IPS-15b (cell line): ENCODE results near the gene CPNE2.
"Not testable (repeated sequence)": the region's sequence is repeated elsewhere in the genome, so short reads cannot be mapped to it uniquely, and the experiment has no call there.

Experiments used
- H3K27me3 ChIP-seq: one replicate; pipeline ENCODE4 v1.6.1; 2013; ENCODE audit warnings: low read length; ENCODE audit not compliant: control insufficient read depth, insufficient read depth
- H3K36me3 ChIP-seq: one replicate; pipeline ENCODE4 v1.6.1; 2013; ENCODE audit warnings: low read length; ENCODE audit not compliant: control insufficient read depth, insufficient read depth
- H3K4me1 ChIP-seq: one replicate; pipeline ENCODE4 v1.6.1; 2013; ENCODE audit warnings: mild to moderate bottlenecking, low read length; ENCODE audit not compliant: control insufficient read depth, insufficient read depth
- H3K4me3 ChIP-seq: one replicate; pipeline ENCODE4 v1.5.1; 2013; ENCODE audit warnings: low read depth, low read length
- H3K9ac ChIP-seq: one replicate; pipeline ENCODE4 v1.6.1; 2013; ENCODE audit warnings: low read depth, mild to moderate bottlenecking, low read length
- H3K9me3 ChIP-seq: one replicate; pipeline ENCODE4 v1.6.1; 2013; ENCODE audit warnings: mild to moderate bottlenecking, low read length; ENCODE audit not compliant: control insufficient read depth, insufficient read depth

The CPNE2 gene

DNA sequence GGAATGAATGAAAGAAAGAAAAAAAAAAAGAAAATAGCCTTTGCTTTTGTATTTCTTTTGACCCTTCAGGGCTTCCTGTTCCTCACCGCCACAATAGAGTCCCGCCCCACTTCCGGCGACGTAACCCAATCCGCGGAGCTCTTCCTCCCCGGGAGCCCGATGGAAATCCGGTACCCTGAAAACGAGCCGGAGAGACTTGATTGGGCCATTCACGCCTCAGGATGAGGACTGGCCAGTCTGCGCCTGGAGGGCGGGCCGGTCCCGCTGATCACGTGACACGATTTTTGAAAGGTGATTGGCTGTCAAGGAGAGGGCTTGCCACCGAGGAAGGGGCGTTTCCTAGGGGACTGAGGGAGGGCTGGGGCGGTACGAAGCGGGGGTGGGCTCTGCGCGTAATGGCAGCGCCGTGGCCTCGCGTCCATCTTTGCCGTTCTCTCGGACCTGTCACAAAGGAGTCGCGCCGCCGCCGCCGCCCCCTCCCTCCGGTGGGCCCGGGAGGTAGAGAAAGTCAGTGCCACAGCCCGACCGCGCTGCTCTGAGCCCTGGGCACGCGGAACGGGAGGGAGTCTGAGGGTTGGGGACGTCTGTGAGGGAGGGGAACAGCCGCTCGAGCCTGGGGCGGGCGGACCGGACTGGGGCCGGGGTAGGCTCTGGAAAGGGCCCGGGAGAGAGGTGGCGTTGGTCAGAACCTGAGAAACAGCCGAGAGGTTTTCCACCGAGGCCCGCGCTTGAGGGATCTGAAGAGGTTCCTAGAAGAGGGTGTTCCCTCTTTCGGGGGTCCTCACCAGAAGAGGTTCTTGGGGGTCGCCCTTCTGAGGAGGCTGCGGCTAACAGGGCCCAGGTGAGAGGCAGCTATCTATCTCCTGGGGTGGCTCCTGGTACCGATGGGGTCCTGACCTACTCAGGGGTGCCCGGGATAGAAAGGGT is 93.8 kb downstream of the CPNE2 start, which contains the start of the genes PSME3IP1 and RSPRY1:
PSME3IP1 (minus strand) TSS at position 95 of the 927 bp plus-strand sequence. CDS start 12,185 bp downstream, outside the sequence.
RSPRY1 (plus strand) TSS at position 385 of the 927 bp plus-strand sequence. CDS start 18,330 bp downstream, outside the sequence.
- no peaks in the 10 kb centered on the region for H3K36me3 ChIP-seq
- peaks cover 9% of the 10 kb centered on the region for H3K4me1 ChIP-seq
- H3K27me3 ChIP-seq: no peaks in the 10 kb centered on the region
- H3K9ac ChIP-seq: peak within 1 kb of the TSS; percentile 86
- peak within 1 kb of the TSS; percentile 94 for H3K4me3 ChIP-seq
- H3K9me3 ChIP-seq: no peaks in the 10 kb centered on the region

- Histone ChIP-seq H3K4me3 (peak overlapping the region; percentile 94), H3K4me1 (peaks cover 5% of the 10 kb centered on the region), H3K9ac (peak overlapping the region; percentile 63), H3K36me3 (no peaks in the 10 kb centered on the region), H3K9me3 (no peaks in the 10 kb centered on the region), H3K27me3 (no peaks in the 10 kb centered on the region)
Observed at GRCh38 chr16:57186872-57187854, 94.8 kb downstream of the CPNE2 start.

DNA sequence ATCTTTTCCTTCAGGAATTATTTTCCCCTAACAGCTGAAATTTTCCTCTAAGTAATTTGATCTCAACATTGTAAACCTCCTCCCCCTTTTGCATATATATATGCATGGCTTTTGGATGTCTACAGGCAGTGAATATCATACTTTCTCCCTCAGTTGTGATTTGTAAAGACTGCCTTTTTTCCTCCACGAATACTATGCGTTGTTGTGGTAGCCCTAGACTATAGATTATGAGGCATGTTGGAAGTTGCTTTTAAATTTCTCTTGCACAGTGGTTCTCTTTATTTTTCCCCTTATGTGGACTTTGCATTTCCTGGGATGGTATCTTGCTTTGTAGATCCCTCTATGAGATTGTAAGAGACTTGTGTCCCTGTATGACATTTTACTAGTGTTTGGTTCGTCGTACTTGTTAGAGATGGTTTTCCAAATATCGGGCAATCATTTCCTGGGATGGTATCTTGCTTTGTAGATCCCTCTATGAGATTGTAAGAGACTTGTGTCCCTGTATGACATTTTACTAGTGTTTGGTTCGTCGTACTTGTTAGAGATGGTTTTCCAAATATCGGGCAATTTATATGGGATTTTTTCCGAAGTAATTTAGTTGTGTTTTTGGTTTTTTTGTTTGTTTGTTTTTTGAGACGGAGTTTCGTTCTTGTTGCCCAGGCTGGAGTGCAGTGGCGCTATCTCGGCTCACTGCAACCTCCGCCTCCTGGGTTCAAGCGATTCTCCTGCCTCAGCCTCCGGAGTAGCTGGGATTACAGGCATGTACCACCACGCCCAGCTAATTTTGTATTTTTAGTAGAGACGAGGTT is 95.7 kb downstream of the CPNE2 start:
- H3K36me3 ChIP-seq, H3K27me3 ChIP-seq, H3K9me3 ChIP-seq, H3K4me1 ChIP-seq: not testable (repeated sequence)
- Histone ChIP-seq H3K9ac (peak overlapping the region; percentile 62), H3K4me3 (peak overlapping the region; percentile 94)

DNA sequence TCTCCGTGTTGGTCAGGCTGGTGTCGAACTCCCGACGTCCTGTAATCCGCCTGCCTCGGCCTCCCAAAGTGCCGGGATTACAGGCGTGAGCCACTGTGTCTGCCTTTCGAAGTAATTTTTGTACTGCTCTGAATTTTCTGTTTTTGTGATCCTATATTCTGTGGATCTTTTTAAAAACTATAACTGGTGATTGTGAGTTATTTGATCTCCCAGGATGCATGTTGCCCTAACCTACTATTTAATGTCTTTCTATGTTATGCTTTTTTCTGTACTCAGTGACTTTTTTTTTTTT is 96.3 kb downstream of the CPNE2 start:
- no peak overlapping the region for H3K4me3 ChIP-seq
- H3K9me3 ChIP-seq: no peaks in the 10 kb centered on the region
- H3K9ac ChIP-seq: no peak overlapping the region
- peaks cover 5% of the 10 kb centered on the region for H3K4me1 ChIP-seq
- H3K27me3 ChIP-seq: no peaks in the 10 kb centered on the region
- H3K36me3 ChIP-seq: no peaks in the 10 kb centered on the region

- H3K4me1 ChIP-seq, H3K36me3 ChIP-seq, H3K4me3 ChIP-seq, H3K9me3 ChIP-seq, H3K27me3 ChIP-seq, H3K9ac ChIP-seq: not testable (repeated sequence)
Observed at GRCh38 chr16:57189527-57189926, 97.1 kb downstream of the CPNE2 start.

- no peaks in the 10 kb centered on the region for H3K27me3 ChIP-seq
- no peaks in the 10 kb centered on the region for H3K36me3 ChIP-seq
- H3K9ac ChIP-seq: no peak overlapping the region
- no peaks in the 10 kb centered on the region for H3K9me3 ChIP-seq
- H3K4me3 ChIP-seq: no peak overlapping the region
- peaks cover 5% of the 10 kb centered on the region for H3K4me1 ChIP-seq
Observed at GRCh38 chr16:57190136-57190535, 97.8 kb downstream of the CPNE2 start.

- no peak overlapping the region for H3K4me3 ChIP-seq
- no peak overlapping the region for H3K9ac ChIP-seq
- peaks cover 5% of the 10 kb centered on the region for H3K4me1 ChIP-seq
- no peaks in the 10 kb centered on the region for H3K9me3 ChIP-seq
- H3K27me3 ChIP-seq: no peaks in the 10 kb centered on the region
- H3K36me3 ChIP-seq: no peaks in the 10 kb centered on the region
Observed at GRCh38 chr16:57191056-57191571, 98.7 kb downstream of the CPNE2 start.

GRCh38 chr16:57192146-57192545 is 99.8 kb downstream of the CPNE2 start:
- no peak overlapping the region for H3K4me3 ChIP-seq
- no peak overlapping the region for H3K9ac ChIP-seq
- peaks cover 5% of the 10 kb centered on the region for H3K4me1 ChIP-seq
- no peaks in the 10 kb centered on the region for H3K27me3 ChIP-seq
- H3K9me3 ChIP-seq: no peaks in the 10 kb centered on the region
- H3K36me3 ChIP-seq: no peaks in the 10 kb centered on the region

DNA sequence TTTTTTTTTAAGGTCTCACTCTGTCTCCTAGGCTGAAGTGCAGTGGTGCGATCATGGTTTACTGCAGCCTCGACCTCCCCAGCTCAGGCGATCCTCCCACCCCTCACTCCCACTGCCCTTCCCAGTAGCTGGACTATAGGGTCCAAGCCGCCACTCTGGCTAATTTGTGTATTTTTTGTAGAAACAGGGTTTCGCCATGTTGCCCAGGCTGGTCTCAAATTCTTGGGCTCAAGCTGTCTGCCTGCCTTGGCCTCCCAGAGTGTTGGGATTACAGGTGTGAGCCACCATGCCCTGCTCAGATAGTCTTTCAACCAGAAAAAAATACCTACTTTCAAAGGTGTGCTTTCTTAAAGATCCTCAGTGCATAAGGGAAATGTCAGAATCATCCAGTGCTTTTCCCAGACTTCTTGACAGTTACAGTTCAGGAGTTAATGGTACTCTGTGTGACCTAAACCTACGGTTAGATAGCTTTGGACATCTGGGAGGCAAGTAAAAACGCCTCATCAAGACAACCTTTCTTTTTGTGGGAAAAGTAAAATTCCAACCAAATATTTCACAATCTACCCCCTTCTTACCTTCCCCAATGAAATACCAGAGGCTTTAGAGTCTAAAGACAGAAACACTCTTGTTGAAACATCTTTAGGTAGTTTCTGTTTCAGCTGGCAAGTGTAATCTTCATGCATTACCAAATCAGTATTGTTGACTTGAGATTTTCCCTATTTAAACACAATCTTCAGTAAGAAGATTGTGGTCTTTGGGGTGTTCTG is 100.5 kb downstream of the CPNE2 start:
- no peaks in the 10 kb centered on the region for H3K36me3 ChIP-seq
- no peaks in the 10 kb centered on the region for H3K27me3 ChIP-seq
- H3K4me1 ChIP-seq: peaks cover under 1% of the 10 kb centered on the region
- H3K4me3 ChIP-seq: no peak overlapping the region
- H3K9me3 ChIP-seq: no peaks in the 10 kb centered on the region
- H3K9ac ChIP-seq: no peak overlapping the region

DNA sequence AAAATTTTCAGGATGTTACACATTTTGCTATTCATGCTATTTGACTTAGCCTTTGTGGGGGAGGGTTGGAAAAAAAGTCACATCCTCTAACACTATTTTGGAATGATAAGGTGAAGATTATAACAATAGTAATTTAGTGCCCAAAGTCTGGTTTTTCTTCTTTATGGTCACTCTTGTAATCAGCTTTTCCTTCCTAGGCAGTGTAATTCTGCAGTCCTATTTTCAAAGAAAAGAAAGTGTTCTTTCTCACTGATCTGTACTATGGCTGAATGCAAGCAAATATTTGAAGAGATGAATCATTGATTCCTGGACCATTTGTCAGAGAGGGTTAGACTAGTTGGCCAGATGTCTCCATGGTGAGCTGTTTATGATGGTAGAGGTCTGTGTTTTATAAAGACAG is 102.1 kb downstream of the CPNE2 start:
- no peaks in the 10 kb centered on the region for H3K36me3 ChIP-seq
- H3K9ac ChIP-seq: no peak overlapping the region
- no peaks in the 10 kb centered on the region for H3K27me3 ChIP-seq
- H3K4me3 ChIP-seq: no peak overlapping the region
- no peaks in the 10 kb centered on the region for H3K4me1 ChIP-seq
- no peaks in the 10 kb centered on the region for H3K9me3 ChIP-seq
